Measurements from ENCODE around the gene CLIP1.
A peak's percentile ranks its signal among the peaks of the same experiment; 100 is the strongest.
"Not testable (repeated sequence)": the region's sequence is repeated elsewhere in the genome, so short reads cannot be mapped to it uniquely, and the experiment has no call there.

CLIP1 gene

GRCh38 chr12:122421821-122422729 is at the start of gene CLIP1:
CLIP1 (minus strand) TSS chr12:122422669; CDS start chr12:122380452, 42,217 bp downstream.
- DNase-seq (ENCODE audit: low read depth in 1 of 2, low spot score in 1 of 2): peak; percentile 53 to 83
- TF ChIP-seq JUND (IDR thresholded peaks at IDR 0.05; ENCODE audit: low read depth): no peak
- in situ Hi-C loops (cut with HindIII; ENCODE audit: low pct_unique_long_range_greater_than_20kb, low sequenced_read_pairs): no loop called here

GRCh38 chr12:122471324-122472226 is 49.1 kb upstream of the CLIP1 start:
- DNase-seq (ENCODE audit: low read depth in 1 of 2, low spot score in 1 of 2): peak in 1 of 2 experiments; percentile 84

GRCh38 chr12:122470576-122470975 is 48.1 kb upstream of the CLIP1 start:
- DNase-seq (ENCODE audit: low read depth in 1 of 2, low spot score in 1 of 2); in situ Hi-C loops (cut with HindIII; ENCODE audit: low pct_unique_long_range_greater_than_20kb, low sequenced_read_pairs): not testable (repeated sequence)

More at GRCh38 chr12:122471324-122472226, 49.1 kb upstream of the CLIP1 start:
- TF ChIP-seq JUND (IDR thresholded peaks at IDR 0.05; ENCODE audit: low read depth): no peak
- in situ Hi-C loops (cut with HindIII; ENCODE audit: low pct_unique_long_range_greater_than_20kb, low sequenced_read_pairs): no loop called here

GRCh38 chr12:122469856-122470255 is 47.4 kb upstream of the CLIP1 start:
- in situ Hi-C loops (cut with HindIII; ENCODE audit: low pct_unique_long_range_greater_than_20kb, low sequenced_read_pairs); DNase-seq (ENCODE audit: low read depth in 1 of 2, low spot score in 1 of 2): not testable (repeated sequence)

DNA sequence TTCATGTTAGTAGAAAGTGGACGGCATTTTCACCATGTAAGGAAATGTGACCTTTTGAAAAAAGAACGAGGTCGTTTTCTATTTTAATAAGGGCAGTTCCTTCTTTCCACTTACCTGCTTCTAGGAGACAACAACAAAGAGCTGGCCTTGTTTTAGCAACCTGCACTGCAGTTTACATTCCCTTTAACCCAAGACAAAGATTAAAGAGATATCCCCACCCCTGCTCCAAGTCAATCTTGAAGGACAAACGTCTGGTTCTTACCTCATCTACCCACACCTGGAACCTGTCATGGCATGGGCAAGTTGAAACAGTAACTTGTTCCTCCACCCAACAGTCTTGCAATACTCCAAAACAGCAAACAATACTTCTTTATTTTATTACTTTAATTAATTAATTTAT is 45.5 kb upstream of the CLIP1 start:
- DNase-seq (ENCODE audit: low read depth in 1 of 2, low spot score in 1 of 2): peak; percentile 19 to 85
- TF ChIP-seq JUND (IDR thresholded peaks at IDR 0.05; ENCODE audit: low read depth): 0 out of 2 replicates have a peak, but pooled peaks have one; percentile 12
- in situ Hi-C loops (cut with HindIII; ENCODE audit: low pct_unique_long_range_greater_than_20kb, low sequenced_read_pairs): no loop called here

- DNase-seq (ENCODE audit: low read depth in 1 of 2, low spot score in 1 of 2): peak; percentile 12 to 86
- in situ Hi-C loops (cut with HindIII; ENCODE audit: low pct_unique_long_range_greater_than_20kb, low sequenced_read_pairs): not testable (repeated sequence)
Observed at GRCh38 chr12:122464317-122465042, 42.0 kb upstream of the CLIP1 start.

DNA sequence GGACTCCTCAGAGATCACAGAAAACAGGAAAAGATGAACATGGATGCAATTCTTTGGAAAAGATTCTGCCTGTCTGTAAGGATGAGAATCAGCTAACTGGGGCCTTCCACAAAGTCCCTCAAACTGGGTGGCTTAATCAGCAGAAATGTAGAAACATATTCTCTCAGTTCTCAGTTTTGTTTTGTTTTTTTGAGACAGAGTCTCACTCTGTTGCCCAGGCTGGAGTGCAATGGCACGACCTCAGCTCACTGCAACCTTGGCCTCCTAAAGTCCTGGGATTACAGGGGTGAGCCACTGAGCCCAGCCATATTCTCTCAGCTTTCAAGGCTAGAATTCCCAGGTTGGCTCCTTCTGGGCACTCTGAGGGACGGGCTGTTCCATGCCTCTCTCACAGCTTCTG is 38.2 kb upstream of the CLIP1 start:
- in situ Hi-C loops (cut with HindIII; ENCODE audit: low pct_unique_long_range_greater_than_20kb, low sequenced_read_pairs): no loop called here
- DNase-seq (ENCODE audit: low read depth in 1 of 2, low spot score in 1 of 2): no peak

GRCh38 chr12:122460061-122460460 is 37.6 kb upstream of the CLIP1 start:
- in situ Hi-C loops (cut with HindIII; ENCODE audit: low pct_unique_long_range_greater_than_20kb, low sequenced_read_pairs): no loop called here
- no peak for TF ChIP-seq JUND (IDR thresholded peaks at IDR 0.05; ENCODE audit: low read depth)

More for the DNA sequence above, 38.2 kb upstream of the CLIP1 start:
- no peak for TF ChIP-seq JUND (IDR thresholded peaks at IDR 0.05; ENCODE audit: low read depth)

DNA sequence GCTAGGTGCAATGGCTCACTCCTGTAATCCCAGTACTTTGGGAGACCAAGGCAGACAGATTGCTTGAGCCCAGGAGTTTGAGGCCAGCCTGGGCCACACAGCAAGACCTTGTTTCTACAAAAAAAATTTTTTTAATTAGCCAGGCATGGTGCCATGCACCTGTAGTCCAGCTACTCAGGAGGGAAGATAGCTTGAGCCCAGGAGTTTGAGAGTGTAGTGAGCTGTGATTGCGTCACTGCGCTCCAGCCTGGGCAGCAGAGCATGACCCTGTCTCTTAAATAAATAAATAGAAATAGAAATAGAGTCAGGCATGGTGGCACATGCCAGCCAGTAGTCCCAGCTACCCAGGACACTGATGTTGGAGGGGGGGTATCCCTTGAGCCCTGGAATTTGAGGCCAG is 36.7 kb upstream of the CLIP1 start:
- DNase-seq (ENCODE audit: low read depth in 1 of 2, low spot score in 1 of 2): no peak
- in situ Hi-C loops (cut with HindIII; ENCODE audit: low pct_unique_long_range_greater_than_20kb, low sequenced_read_pairs): no loop called here
- no peak for TF ChIP-seq JUND (IDR thresholded peaks at IDR 0.05; ENCODE audit: low read depth)

More at GRCh38 chr12:122460061-122460460, 37.6 kb upstream of the CLIP1 start:
- DNase-seq (ENCODE audit: low read depth in 1 of 2, low spot score in 1 of 2): no peak

DNA sequence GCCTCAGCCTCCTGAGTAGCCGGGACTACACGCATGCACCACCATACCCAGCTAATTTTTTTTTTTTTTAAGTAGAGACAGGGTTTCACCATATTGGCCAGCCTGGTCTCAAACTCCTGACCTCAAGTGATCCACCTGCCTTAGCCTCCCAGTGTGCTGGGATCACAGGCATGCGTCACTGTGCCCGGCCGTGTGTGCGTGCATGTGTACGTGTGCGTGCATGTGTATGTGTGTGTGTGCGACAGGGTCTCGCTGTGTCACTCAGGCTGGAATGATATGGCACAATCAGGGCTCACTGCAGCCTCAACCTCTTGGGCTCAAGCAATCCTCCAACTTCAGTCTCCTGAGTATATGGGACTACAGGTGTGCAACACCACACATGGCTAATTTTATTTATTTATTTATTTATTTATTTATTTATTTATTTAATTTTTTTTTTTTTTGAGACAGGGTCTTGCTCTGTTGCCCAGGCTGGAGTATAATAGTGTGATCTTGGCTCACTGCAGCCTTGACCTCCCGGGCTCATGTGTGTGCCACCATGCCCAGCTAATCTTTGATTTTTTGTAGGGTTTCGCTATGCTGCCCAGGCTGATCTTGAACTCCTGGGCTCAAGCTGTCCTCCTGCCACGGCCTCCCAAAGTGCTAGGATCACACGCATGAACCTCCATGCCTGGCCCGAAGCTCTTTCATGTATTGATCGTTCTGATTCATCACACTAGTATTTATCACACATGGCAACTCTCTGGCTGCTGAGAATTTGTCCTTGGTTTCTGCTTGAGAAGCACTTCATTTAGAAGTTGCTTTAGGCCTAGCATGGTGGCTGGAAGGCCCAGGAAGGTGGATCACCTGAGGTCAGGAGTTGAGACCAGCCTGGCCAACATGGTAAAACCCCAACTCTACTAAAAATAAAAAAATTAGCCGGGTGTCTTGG is 35.9 kb upstream of the CLIP1 start:
- TF ChIP-seq JUND (IDR thresholded peaks at IDR 0.05; ENCODE audit: low read depth): no peak
- in situ Hi-C loops (cut with HindIII; ENCODE audit: low pct_unique_long_range_greater_than_20kb, low sequenced_read_pairs): no loop called here
- no peak for DNase-seq (ENCODE audit: low read depth in 1 of 2, low spot score in 1 of 2)

GRCh38 chr12:122457627-122458026 is 35.2 kb upstream of the CLIP1 start:
- TF ChIP-seq JUND (IDR thresholded peaks at IDR 0.05; ENCODE audit: low read depth): no peak
- in situ Hi-C loops (cut with HindIII; ENCODE audit: low pct_unique_long_range_greater_than_20kb, low sequenced_read_pairs): no loop called here
- DNase-seq (ENCODE audit: low read depth in 1 of 2, low spot score in 1 of 2): no peak

Data from T47D (cell line).